HEK293 (cell line): ENCODE results near the gene TMEM170A.

Experiments used
- MYNN ChIP-seq: fragments of 450-650 bp; formaldehyde crosslinking; IDR thresholded peaks from 2 replicates; pipeline ENCODE4 v1.5.1; 2016; ENCODE audit warnings: missing biosample characterization, missing genetic modification characterization, borderline replicate concordance
- ZBTB26 ChIP-seq: fragments of 450-650 bp; formaldehyde crosslinking; optimal IDR thresholded peaks from 2 replicates; pipeline ENCODE3; 2016; ENCODE audit warnings: missing biosample characterization, mild to moderate bottlenecking, missing genetic modification characterization
- ZNF174 ChIP-seq: fragments of 450-650 bp; formaldehyde crosslinking; IDR thresholded peaks from 2 replicates; pipeline ENCODE4 v1.5.0; 2017; ENCODE audit warnings: missing biosample characterization, mild to moderate bottlenecking, missing genetic modification characterization

GRCh38 chr16:75476817-75477216, 12.3 kb upstream of the TMEM170A start:
- TF ChIP-seq ZBTB26 (tag by site-specific recombination): no peak
- TF ChIP-seq ZNF174: no peak
- TF ChIP-seq MYNN (tag by site-specific recombination): no peak
